Measurements from ENCODE around the gene PHF13.

The PHF13 gene

DNA sequence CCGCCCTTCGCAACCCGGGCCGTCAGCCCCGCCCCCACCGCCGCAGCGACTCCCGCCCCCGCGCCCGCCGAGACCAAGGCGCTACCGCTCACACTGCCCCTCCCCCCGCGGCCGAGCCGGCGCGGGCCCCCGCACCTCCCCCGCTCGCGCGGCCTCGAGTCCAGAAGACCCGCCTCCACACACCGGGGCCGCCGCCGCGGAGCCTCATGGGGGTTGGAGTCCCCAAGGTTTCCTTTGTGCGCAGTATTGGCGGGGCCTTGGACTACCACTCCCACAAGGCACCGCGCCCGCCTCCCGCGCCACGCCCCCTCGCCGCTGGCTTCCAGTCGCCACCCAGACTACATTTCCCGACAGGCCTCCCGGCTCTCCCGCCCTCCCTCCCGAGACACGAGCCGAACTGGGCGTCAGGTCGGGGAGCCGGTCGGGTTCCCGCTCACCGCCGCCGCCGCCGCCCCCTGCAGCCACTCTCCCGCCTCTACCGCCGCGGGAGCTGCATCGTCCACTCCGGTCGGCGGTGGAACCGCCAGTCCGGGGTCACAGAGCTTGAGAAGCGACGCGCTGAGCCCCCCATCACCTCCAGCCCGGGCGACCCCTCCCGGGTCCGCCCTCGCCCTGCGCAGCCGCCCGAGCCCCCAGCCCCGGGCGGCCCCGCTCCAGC, at the start of gene PHF13:
Gene PHF13, plus strand, starts transcription at position 371 of the 658 bp plus-strand sequence. CDS start 336 bp downstream, outside the sequence.
- TF ChIP-seq, protein P1, sequence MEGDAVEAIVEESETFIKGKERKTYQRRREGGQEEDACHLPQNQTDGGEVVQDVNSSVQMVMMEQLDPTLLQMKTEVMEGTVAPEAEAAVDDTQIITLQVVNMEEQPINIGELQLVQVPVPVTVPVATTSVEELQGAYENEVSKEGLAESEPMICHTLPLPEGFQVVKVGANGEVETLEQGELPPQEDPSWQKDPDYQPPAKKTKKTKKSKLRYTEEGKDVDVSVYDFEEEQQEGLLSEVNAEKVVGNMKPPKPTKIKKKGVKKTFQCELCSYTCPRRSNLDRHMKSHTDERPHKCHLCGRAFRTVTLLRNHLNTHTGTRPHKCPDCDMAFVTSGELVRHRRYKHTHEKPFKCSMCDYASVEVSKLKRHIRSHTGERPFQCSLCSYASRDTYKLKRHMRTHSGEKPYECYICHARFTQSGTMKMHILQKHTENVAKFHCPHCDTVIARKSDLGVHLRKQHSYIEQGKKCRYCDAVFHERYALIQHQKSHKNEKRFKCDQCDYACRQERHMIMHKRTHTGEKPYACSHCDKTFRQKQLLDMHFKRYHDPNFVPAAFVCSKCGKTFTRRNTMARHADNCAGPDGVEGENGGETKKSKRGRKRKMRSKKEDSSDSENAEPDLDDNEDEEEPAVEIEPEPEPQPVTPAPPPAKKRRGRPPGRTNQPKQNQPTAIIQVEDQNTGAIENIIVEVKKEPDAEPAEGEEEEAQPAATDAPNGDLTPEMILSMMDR (IDR thresholded peaks at IDR 0.05): no peak

DNA sequence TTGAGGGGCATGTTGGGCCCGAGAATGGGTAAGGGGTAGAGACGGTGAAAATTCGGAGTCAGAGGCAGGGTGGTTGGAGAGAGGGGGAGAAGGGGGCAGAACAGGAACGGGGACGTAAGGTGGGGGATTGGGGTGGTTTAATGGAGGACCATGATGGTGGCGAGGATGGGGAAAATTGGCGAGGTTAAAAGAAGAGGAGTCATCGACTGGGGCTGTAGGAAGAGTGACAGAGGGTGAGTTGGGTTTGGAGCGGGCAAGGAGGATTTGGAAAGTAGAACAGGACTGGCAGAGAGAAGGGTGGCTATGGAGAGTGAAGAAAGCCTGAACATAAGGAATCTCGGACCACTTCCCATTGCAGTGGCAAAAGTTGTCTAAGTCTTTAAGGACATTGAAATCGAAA, 44.5 kb upstream of the PHF13 start:
- TF ChIP-seq, protein P1 (IDR thresholded peaks at IDR 0.05): no peak

DNA sequence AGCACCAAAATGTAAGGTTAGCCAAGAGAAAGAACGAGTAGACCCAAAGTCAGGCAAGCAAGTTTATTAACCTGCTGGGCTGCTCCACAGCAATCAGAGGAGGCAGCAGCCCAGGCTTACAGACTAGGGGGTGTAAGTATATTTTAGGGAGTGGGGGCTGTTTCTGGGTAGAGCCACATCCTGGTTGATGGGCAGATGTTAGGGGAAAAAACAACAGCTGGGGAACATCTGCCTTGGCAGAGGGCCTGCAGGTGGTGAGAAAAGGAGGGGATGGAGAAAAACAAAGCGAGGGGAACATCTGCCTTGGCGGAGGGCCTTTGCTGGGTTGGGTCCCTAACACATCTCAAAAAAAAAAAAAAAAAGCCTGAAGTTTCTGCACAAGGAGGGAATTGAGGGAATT, 43.4 kb upstream of the PHF13 start:
- TF ChIP-seq, protein P1 (IDR thresholded peaks at IDR 0.05): no peak

- TF ChIP-seq, protein P1 (IDR thresholded peaks at IDR 0.05): no peak
Measured at GRCh38 chr1:6570987-6571386, 42.5 kb upstream of the PHF13 start.

- TF ChIP-seq, protein P1 (IDR thresholded peaks at IDR 0.05): no peak
Measured at GRCh38 chr1:6572653-6573383, 40.7 kb upstream of the PHF13 start.

GRCh38 chr1:6574025-6574620, 39.4 kb upstream of the PHF13 start:
- TF ChIP-seq, protein P1 (IDR thresholded peaks at IDR 0.05): no peak

GRCh38 chr1:6574818-6575217, 38.7 kb upstream of the PHF13 start:
- TF ChIP-seq, protein P1 (IDR thresholded peaks at IDR 0.05): no peak

All from LNCAP (cell line).